ENCODE results near the gene HYLS1.

- TF ChIP-seq TCF4 (CRISPR knock-in tag; IDR thresholded peaks at IDR 0.05; ENCODE audit: borderline replicate concordance) (no peak), PATZ1 (CRISPR knock-in tag; IDR thresholded peaks at IDR 0.05; ENCODE audit: borderline replicate concordance) (no peak), CSDC2 (CRISPR knock-in tag; IDR thresholded peaks at IDR 0.05) (no peak), ZC3H10 (CRISPR knock-in tag; IDR thresholded peaks at IDR 0.05) (no peak), ARNTL (CRISPR knock-in tag; IDR thresholded peaks at IDR 0.05; ENCODE audit: borderline replicate concordance, low read depth) (no peak), OSR1 (CRISPR knock-in tag; IDR thresholded peaks at IDR 0.05) (no peak), SNAI2 (CRISPR knock-in tag; IDR thresholded peaks at IDR 0.05) (no peak), POU6F1 (CRISPR knock-in tag; IDR thresholded peaks at IDR 0.05; ENCODE audit: borderline replicate concordance, low read depth) (no peak), ESRRG (CRISPR knock-in tag; IDR thresholded peaks at IDR 0.05) (no peak)
These were observed 17.9 kb upstream of the HYLS1 start for GRCh38 chr11:125869521-125869920.

All from SK-N-SH treated with all-trans-retinoic acid at 6 μM for 48 hours (cell line).